ENCODE results near the gene DYRK3.
"Not testable (repeated sequence)": the region's sequence is repeated elsewhere in the genome, so short reads cannot be mapped to it uniquely, and the experiment has no call there.

The DYRK3 gene

GRCh38 chr1:206635080-206635977 lies at the start of gene DYRK3:
TSS of gene DYRK3 (plus strand) at chr1:206635536. CDS start at chr1:206635704, 168 bp downstream.
- DNase-seq: peak; percentile 85

GRCh38 chr1:206586501-206587445 lies 48.6 kb upstream of the DYRK3 start:
- no peak for DNase-seq

DNA sequence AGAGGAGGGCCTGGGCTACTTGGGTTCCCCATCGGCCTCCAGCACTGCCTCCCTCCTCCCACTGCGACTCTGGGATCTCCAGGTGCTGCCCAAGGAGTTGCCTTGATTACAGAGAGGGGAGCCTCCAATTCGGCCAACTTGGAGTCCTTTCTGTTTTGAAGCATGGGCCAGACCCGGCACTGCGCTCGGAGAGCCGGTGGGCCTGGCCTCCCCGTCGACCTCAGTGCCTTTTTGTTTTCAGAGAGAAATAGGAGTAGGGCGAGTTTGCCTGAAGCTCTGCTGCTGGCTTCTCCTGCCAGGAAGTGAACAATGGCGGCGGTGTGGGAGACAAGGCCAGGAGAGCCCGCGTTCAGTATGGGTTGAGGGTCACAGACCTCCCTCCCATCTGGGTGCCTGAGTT lies 47.4 kb upstream of the DYRK3 start:
- DNase-seq: no peak

DNA sequence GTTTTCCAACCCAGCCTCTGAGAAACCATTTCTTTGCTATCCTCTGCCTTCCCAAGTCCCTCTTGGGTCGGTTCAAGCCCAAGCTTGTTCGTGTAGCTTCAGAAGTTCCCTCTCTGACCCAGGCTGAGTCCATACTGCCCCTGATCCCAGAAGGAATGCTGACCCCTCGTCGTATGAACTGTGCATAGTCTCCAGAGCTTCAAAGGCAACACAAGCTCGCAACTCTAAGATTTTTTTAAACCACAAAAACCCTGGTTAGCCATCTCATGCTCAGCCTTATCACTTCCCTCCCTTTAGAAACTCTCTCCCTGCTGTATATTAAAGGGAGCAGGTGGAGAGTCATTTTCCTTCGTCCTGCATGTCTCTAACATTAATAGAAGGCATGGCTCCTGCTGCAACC lies 46.8 kb upstream of the DYRK3 start:
- DNase-seq: no peak

DNA sequence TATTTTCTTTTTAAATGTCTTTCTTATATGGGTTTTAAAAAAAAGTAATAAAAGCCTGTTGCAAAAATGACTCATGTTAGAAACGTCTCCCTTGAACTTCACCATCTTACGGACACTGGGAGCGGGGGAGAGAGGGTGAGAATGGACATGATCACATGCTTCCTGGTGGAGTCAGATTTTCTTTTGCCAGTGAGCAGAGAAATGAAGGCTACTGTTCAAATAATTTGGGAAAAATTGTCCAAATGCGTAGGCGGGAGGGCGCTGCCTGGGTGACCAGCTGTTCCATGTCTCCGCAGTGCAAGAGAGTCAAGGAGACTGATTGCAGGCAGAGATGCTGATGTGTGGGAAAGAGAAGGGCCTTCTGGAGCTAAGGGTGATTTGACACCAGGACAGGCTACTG lies 46.1 kb upstream of the DYRK3 start:
- no peak for DNase-seq

DNA sequence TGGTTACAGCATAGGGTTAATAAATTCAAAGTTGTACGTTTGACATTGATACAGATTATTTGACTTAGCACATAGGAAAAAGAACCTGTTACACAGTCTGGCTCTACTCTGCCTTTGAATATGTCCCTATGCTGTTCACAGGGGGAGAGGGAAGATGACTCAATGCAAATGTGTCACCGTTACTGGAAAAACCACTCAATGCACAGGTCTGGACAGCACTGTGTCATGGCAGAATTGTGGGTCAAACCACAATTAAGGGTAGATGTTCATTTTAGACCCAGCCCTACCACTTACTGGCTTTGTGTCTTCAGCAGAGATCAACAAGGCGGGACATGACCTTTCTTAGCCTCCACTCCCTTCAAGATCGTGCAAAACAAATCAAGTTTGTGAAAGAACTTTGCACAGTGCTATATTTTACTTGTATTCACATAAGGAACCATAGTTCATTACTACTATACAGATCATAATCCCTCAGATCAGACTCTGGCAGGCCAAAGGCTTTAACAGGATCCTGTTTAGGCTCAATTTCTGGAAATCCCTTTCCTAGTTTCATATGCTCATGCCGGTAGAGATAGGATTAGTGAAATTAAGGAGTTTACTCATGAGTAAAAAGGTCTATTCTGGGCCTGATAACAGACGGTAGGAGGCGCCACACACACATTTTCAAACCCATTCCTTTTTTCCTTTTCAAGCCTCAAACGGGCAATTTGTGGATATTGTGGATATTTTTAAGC lies 45.1 kb upstream of the DYRK3 start:
- no peak for DNase-seq

DNA sequence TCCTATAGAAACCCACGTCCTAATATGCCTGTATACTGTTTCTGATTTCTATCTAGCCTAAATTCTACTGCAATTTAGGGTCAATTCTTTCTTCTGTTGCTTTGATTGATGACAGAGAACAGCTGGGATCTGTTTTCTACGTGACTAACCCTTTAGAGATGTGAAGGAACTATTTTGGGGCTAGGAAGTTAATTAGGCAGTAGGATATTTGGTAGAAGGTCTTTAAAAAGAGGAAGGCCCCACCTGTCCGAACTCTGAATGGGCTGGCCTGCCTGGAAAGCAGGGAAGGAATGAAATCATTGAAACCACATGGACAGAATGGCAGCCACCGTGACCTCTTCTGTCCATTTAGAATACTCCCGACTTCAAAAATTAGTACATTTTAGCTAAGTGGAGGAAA lies 44.1 kb upstream of the DYRK3 start:
- no peak for DNase-seq

GRCh38 chr1:206591696-206592095 lies 43.6 kb upstream of the DYRK3 start:
- DNase-seq: no peak

DNA sequence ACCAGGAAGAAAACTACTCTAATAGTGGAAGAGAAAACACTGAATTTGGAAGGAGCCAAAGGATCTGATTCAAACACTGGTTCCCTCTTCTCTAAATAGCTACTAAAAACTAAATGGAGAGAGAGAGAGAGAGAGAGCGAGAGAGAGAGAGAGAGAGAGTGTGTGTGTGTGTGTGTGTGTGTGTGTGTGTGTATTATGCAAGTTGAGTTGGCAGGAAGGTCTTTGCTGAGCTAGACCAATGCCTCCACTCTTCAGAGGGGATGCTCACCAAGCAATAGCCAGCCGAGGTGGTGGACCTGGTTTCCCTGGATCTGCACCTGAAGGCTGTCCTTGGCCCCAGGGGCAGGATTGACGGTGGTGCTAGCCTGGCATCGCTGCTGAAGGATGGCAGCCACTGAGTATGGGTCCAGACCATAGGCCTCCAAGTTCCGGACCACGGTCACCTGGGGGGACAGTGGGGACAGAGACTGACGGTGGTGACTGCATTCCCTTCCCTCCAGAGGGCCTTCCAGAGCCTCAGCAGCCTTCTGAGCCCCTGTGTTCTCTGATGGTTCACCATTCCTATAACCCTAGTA lies 41.9 kb upstream of the DYRK3 start:
- DNase-seq: no peak

- no peak for DNase-seq
Measured at GRCh38 chr1:206595581-206596318, 39.6 kb upstream of the DYRK3 start.

- no peak for DNase-seq
Measured at GRCh38 chr1:206596319-206596666, 39.0 kb upstream of the DYRK3 start.

DNA sequence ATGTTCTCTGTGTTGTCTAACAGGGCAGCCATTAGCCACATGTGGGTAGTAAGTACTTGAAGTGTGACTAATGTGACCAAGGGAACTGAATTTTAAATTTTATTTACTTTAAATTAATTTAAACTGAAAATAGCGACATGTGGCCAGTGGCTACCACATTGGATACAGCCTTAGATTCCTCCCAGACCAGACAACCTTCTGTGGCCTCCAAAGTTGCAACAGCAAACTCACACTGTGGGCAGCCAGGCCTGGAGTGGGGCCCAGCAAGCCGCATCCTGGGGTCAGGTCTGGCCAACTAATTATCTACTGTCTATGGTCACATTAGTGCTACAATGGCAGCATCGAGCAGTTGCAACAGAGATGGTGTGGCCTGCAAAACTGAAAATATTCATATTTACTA lies 34.8 kb upstream of the DYRK3 start:
- DNase-seq: no peak

- no peak for DNase-seq
Measured at GRCh38 chr1:206604861-206605260, 30.5 kb upstream of the DYRK3 start.

DNA sequence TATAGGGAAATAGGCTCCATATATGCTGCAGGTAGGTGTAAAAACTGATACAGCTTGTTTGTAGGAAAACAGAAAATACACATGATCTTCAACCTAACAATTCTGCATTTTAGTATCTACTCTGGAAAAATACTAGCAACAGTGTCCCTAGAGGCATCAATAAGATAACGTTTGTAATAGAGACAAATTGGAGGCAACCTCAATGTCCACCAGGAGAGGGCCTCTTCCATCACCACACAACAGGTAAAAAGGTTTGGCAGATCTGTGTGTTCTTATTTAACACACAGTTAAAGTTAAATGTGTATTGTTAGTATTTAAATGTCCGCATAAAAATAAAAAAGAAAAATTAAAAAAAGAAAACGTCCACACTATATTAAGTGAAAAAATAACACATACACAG lies 28.5 kb upstream of the DYRK3 start:
- no peak for DNase-seq

GRCh38 chr1:206608108-206608698 lies 27.1 kb upstream of the DYRK3 start:
- no peak for DNase-seq

GRCh38 chr1:206609229-206609991 lies 25.9 kb upstream of the DYRK3 start:
- DNase-seq: no peak

DNA sequence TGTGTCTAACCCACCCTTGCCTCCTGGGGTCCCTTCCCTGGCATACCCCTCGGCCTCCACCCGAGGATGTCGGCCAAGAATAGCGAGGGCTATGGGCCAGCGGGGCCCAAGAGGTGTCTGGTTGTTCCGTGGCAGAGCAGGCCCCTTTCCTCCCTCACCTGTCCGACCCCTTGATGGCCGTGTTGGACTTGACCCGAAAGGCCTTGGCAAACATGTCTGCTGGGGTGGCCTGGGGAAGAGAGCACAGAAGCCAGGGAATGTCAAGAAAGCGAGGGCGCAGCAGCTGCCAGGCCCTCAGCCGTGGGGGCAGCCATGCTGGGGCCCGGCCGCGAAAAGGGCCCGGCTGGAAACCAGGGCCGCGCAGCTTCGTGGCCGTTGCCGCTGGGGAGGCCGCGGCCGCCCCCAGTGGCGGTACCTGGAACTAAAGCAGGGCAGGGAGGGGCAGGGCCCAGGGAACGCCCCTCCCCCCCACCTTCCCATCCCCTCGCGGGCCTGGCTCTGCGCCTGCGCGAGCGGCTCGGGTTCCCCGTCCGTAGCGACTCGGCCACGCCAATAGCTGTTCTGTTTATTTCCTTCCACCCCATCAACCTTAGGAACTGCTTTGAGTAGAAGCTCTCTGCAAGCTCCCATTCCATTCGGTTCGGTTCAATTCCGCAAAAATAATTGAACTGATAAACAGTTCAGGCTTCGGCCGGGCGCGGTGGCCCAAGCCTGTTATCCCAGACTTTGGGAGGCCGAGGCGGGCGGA lies 23.0 kb upstream of the DYRK3 start, which contains the start of gene EIF2D:
TSS of gene EIF2D (minus strand) at position 337 of the 748 bp plus-strand sequence. CDS start at position 214, 123 bp downstream.
- peak; percentile 91 for DNase-seq

GRCh38 chr1:206626396-206626795 lies 8.9 kb upstream of the DYRK3 start:
- DNase-seq: not testable (repeated sequence)

DNA sequence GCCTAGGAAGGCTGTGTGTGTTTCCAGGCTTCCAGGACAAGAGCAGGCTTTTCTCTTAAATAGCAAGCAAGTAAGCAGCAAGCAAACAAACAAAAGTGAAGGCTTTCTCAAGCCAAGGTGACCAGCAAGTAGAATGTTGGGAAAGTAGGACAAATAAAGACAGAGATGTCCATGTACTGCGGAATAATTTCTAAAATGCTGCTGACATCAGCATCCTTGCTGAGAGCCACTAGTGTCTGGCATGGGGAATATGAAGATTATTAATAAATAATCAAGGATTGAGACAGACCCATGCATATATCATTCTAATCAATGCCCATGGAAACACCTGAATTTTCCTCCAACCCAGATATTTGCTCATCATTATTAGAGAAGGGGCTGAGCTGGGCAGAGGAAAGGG lies 6.4 kb upstream of the DYRK3 start:
- no peak for DNase-seq

GRCh38 chr1:206631085-206631509 lies 4.2 kb upstream of the DYRK3 start:
- no peak for DNase-seq
